Activated naive CD4-positive, alpha-beta T cell treated with anti-CD3 and anti-CD28 coated beads, Interleukin-2, amount 10 ng/mL, durations not matched to agents 7 days and 5 days (primary cell): ENCODE results near the gene FOXN3.
A peak's percentile ranks its signal among the peaks of the same experiment; 100 is the strongest.

ENCODE experiments used
- CTCF ChIA-PET: fragments of 350-600 bp; sonication (Branson Sonifier 250); formaldehyde crosslinking; loops from one replicate; lab custom pipeline; 2021; ENCODE audit warnings: antibody characterized with exemption; lab: Charles Lee
- DNase-seq: peaks from one replicate; pipeline ENCODE4 v3.0.0-alpha.2; 2020
- H3K27ac Mint-ChIP-seq: one replicate; pipeline ENCODE4 v1.8.0; 2021; ENCODE audit warnings: mild to moderate bottlenecking, moderate library complexity, mixed read lengths
- H3K27me3 Mint-ChIP-seq: one replicate; pipeline ENCODE4 v1.8.0; 2021; ENCODE audit warnings: mild to moderate bottlenecking, mixed read lengths
- H3K36me3 Mint-ChIP-seq: one replicate; pipeline ENCODE4 v1.8.0; 2021; ENCODE audit warnings: mixed read lengths
- H3K4me1 Mint-ChIP-seq: one replicate; pipeline ENCODE4 v1.8.0; 2021; ENCODE audit warnings: mixed read lengths
- H3K4me3 Mint-ChIP-seq: one replicate; pipeline ENCODE4 v1.8.0; 2021; ENCODE audit warnings: mild to moderate bottlenecking, moderate library complexity, mixed read lengths
- H3K9me3 Mint-ChIP-seq: one replicate; pipeline ENCODE4 v1.8.0; 2021; ENCODE audit warnings: mixed read lengths

Gene FOXN3

DNA sequence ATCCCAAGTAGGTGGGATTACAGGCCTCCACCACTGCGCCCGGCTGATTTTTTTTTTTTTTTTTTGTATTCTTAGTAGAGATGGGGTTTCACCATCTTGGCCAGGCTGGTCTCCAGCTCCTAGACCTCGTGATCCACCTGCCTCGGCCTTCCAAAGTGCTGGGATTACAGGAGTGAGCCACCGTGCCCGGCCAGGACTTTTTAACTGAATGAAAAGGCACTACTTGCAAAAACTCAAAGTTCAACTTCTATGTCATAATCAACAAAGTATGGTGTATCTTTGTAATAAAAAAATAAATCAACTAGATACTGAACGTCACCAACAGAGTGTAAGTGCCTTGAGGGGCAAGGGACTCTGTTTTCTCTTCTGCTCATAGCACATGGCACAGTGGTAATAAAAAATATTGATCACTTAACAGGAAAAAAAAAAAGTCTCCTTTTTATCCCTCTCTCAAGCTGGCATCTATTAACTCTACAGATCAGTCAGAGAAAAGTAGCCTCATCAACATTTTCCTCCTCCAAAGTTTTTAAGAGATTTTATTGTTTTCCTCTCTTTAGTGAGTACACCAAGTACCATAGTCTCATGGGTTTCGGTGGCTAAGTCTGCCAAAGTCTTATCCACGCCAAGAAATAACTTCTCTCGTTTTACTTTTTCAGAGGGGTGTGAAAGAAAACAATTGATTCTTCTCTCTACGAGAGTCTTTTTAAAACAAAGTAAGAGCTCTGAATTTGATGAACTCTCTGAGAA, 10.6 kb upstream of the FOXN3 start:
- Mint-ChIP-seq H3K27me3 (no peaks in the 10 kb centered on the region), H3K4me3 (no peak overlapping the region), H3K36me3 (peaks cover 14% of the 10 kb centered on the region), H3K9me3 (no peaks in the 10 kb centered on the region), H3K27ac (no peak overlapping the region), H3K4me1 (peaks cover 79% of the 10 kb centered on the region)
- no peak for DNase-seq
- CTCF ChIA-PET = no interaction called here

DNA sequence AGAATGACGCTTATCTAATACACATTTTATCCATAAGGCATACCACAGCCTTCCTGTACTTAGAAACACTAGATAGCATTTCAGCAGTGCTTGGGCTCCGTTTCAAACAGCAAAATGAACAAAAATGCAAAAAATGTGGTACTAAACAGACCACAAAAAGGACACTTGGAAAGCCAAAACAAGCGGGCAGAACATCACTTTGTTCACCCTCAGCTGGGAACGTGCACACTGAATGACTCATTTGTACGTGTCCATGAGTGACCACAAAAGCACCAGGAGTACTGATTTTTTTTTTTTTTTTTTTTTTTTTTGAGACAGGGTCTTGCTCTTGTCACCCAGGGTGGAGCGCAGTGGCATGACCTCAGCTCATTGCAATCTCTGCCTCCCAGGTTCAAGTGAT, 8.9 kb upstream of the FOXN3 start:
- no peak overlapping the region for H3K4me3 Mint-ChIP-seq
- no peaks in the 10 kb centered on the region for H3K9me3 Mint-ChIP-seq
- no peak overlapping the region for H3K27ac Mint-ChIP-seq
- peaks cover 11% of the 10 kb centered on the region for H3K36me3 Mint-ChIP-seq
- no peaks in the 10 kb centered on the region for H3K27me3 Mint-ChIP-seq
- peaks cover 65% of the 10 kb centered on the region for H3K4me1 Mint-ChIP-seq
- CTCF ChIA-PET = interaction anchor here (0.8 kb wide), 1 partner anchor 343 kb away, joined by 3 read pairs; no protein-coding TSS in a partner anchor
- DNase-seq = no peak

DNA sequence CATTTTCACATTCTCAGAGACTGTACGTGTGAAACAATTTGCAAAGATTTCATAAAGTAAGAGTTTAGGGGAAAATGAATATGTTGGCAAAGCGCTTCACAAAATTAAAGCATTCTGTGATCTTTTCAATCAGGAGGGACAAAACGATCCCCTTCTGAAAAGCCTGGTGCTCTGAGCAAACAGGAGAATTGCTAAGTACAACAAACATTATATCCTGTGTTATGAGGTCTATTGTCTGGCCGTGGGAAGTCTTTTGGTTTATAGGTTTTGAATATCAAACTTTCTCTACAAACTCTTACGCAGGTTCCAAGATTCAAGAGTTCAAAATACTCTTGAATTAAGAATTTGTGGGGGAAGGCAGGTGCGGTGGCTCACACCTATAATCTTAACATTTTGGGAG, 7.2 kb upstream of the FOXN3 start:
- Mint-ChIP-seq H3K27me3 (no peaks in the 10 kb centered on the region), H3K4me1 (peaks cover 62% of the 10 kb centered on the region), H3K9me3 (no peaks in the 10 kb centered on the region), H3K36me3 (peaks cover 15% of the 10 kb centered on the region), H3K27ac (no peak overlapping the region), H3K4me3 (no peak overlapping the region)
- no peak for DNase-seq
- CTCF ChIA-PET = no interaction called here

DNA sequence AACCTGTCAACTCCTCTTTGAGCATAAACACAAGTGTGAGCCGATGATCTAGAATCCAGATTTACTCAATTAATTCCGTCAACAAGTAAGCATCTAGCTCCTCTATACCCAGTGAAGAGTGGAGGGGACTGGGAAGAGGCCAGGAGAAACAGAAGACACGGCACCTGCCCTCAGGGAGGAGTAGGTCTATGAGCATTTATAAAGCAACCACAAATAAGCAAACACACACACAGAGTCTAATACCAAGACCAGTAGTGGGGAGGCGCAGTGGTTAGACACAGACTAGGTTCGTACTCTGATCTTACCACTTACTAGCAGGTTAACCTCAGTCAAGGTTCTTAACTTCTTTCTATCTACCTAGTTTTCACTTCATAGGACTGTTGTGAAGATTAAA, 5.9 kb upstream of the FOXN3 start:
- no peak overlapping the region for H3K4me3 Mint-ChIP-seq
- DNase-seq = no peak
- H3K36me3 Mint-ChIP-seq = peaks cover 14% of the 10 kb centered on the region
- no peak overlapping the region for H3K27ac Mint-ChIP-seq
- H3K27me3 Mint-ChIP-seq = no peaks in the 10 kb centered on the region
- H3K4me1 Mint-ChIP-seq = peaks cover 62% of the 10 kb centered on the region
- CTCF ChIA-PET = no interaction called here
- H3K9me3 Mint-ChIP-seq = no peaks in the 10 kb centered on the region

DNA sequence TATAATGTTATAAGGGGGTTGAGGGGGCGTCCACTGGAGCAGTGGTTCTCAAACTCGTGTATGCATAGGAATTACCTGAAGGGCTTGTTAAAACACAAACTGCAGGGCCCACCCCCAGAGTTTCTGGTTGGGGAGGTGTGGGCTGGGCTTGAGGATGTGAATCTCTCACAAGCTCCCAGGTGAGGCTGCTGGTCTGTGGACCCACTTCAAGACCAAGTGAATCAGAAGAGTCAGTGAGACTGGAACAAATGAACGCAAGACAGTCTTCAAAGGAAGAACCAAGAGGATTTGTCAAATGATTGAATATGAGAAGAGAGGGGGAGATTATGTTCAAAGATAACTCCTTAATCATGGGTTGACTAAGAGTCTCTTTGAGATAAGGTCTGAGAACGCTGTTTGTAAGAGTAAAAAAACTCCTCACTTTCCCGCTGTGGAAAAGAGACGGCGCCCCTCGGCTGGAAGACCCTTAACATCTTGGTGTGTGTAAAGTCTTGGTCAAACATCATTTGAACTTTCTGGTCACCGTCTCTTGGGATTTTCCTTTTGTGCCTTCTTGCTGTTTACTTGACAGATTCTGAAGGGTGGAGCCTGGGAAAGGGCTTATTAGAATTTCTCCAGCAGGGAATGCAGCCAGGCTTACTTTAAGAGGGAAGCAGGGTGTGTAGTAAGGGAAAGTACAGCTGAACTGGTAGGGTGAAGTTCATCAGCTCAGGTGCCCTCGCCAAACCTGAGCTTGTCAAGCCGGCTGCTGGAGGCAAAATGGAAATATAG, 5.3 kb upstream of the FOXN3 start:
- Mint-ChIP-seq H3K27me3 (no peaks in the 10 kb centered on the region), H3K27ac (no peak overlapping the region), H3K4me1 (peaks cover 60% of the 10 kb centered on the region), H3K4me3 (no peak overlapping the region), H3K9me3 (no peaks in the 10 kb centered on the region), H3K36me3 (peaks cover 13% of the 10 kb centered on the region)
- no peak for DNase-seq
- CTCF ChIA-PET = no interaction called here

DNA sequence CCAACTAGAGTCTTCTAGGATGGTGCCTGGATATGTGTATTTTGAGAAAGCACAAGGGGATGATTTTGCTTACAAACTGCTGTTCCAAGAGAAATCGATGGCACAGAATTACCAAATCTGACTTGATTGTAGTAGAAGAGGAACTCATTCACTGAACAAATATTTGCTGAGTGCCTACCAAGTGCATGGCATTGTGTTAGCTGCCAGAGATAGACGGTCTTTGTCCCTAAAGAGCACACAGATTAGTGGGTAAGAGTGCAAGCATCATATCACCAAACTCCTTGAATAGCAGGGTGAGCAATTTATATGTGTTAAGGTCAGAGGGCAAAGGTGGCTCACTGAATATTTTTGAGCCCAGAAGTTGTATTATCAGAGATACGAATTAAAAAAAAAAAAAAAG, 3.5 kb upstream of the FOXN3 start:
- Mint-ChIP-seq H3K27me3 (peaks cover 3% of the 10 kb centered on the region), H3K4me3 (no peak overlapping the region), H3K9me3 (no peaks in the 10 kb centered on the region), H3K4me1 (peaks cover 58% of the 10 kb centered on the region), H3K36me3 (peaks cover 12% of the 10 kb centered on the region), H3K27ac (no peak overlapping the region)
- no peak for DNase-seq
- CTCF ChIA-PET = no interaction called here

DNA sequence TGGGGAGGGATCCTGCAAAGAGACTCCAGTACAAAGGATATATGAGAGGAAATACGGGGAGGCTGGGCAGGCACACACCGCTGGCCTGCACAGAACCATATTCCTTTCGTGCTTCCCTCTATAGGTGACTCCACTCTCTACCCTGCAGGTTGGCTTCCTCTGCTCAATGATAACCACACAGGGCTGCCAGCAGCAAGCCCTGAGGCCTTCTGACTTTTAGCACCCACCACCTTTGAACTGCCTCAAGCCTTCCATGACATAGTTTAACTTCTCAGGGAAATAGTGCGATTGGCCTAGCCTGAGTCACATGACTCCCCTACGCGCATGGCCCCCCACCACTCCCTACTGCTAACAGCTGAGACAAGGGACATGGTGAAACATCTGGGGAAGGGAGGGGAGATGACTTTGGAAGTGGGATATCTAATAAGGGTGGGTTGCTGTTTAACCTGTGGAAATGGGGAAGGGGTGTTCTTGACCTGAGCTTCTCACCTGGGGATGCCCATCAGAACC, 3.0 kb upstream of the FOXN3 start:
- Mint-ChIP-seq H3K9me3 (no peaks in the 10 kb centered on the region), H3K27ac (no peak overlapping the region), H3K4me3 (no peak overlapping the region), H3K4me1 (peaks cover 62% of the 10 kb centered on the region), H3K27me3 (peaks cover 3% of the 10 kb centered on the region), H3K36me3 (peaks cover 14% of the 10 kb centered on the region)
- CTCF ChIA-PET = no interaction called here
- no peak for DNase-seq

DNA sequence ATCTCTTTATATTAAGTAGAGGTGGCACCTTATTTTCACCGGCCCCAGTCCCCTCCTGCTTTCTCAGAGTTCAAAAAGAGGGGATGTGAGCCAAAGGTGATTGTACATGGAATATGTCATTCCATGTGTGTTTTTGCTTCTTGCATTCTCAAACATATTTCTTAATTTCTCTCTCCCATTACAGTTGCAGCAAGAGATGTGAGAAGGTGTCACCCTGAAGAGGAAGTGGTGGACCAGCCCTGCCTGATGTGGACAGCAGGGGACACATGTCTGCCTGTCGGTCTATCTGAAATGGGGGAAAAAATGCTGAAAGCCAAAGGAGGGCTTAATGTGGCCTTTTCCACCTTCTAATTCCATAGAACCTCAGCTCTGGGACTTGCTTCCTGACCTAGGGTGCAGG, 1.9 kb upstream of the FOXN3 start:
- Mint-ChIP-seq H3K27me3 (peaks cover 3% of the 10 kb centered on the region), H3K4me1 (peaks cover 57% of the 10 kb centered on the region), H3K9me3 (no peaks in the 10 kb centered on the region), H3K4me3 (no peak overlapping the region), H3K36me3 (peaks cover 14% of the 10 kb centered on the region), H3K27ac (peak overlapping the region; percentile 73)
- DNase-seq = no peak
- CTCF ChIA-PET = no interaction called here

DNA sequence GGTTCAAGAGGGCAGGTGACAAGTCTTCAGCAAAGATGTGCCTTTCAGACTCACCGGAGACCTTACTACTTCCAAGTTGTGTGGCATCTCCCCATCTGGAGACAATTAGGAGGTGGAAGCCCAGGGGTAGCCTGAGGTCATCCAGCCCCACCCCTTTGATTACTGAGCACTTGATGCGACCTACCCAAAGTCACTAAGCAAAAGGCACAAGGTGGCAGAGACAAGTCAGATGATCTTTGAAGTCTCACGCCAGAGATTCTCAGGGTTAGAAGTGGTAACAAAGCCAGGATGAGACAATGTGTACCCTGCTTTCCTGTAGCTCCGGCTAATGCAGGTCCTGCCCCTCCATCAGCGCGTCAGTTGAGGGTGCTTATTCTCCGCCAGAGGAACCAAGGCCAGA, 1.4 kb upstream of the FOXN3 start:
- peaks cover 52% of the 10 kb centered on the region for H3K4me1 Mint-ChIP-seq
- CTCF ChIA-PET = interaction anchor here (0.7 to 0.9 kb wide), 2 partner anchors 49 to 148 kb away, joined by 3 to 5 read pairs; no protein-coding TSS in a partner anchor
- peak overlapping the region; percentile 28 for H3K4me3 Mint-ChIP-seq
- no peaks in the 10 kb centered on the region for H3K9me3 Mint-ChIP-seq
- no peak for DNase-seq
- peaks cover 15% of the 10 kb centered on the region for H3K36me3 Mint-ChIP-seq
- H3K27me3 Mint-ChIP-seq = peaks cover 3% of the 10 kb centered on the region
- H3K27ac Mint-ChIP-seq = peak overlapping the region; percentile 55

DNA sequence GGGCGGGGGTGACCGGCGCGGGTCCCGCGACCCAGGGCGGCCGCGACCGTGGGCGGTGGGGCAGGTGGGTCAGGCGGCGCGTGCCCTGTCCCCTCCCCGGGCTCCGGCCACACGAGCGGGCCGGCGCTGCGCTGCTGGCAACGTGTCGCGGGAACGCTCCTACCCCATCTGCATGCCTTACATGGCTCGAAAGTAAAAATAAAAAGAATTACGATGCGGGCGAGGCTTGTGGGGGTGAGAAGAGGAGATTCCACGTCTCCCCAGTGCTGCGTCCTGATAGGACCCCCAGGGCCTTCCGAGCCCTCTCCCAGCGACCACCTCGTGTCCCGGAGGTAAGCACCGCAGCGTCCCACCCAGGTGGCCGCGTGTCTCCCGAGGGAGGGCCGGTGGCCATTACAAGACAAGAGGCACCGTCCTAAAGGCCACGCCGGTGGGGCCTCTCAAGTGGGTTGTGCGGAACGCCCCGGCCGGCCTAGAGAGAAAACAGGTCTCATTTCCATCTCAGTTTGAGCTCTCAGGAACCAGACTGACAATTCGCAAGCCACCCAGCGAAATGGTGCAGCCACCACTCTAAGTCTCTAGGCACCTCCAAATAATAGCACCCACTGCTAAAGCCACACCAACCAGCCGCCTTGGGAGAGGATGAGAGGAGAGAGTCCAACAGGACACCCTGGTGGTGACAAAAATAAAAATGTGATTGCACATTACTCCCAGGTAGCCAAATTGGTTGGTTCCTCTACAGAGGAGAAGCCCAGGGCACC, 612 bp upstream of the FOXN3 start:
- H3K36me3 Mint-ChIP-seq = peaks cover 20% of the 10 kb centered on the region
- peak overlapping the region; percentile 89 for H3K27ac Mint-ChIP-seq
- peak; percentile 71 for DNase-seq
- peaks cover 3% of the 10 kb centered on the region for H3K27me3 Mint-ChIP-seq
- H3K9me3 Mint-ChIP-seq = no peaks in the 10 kb centered on the region
- CTCF ChIA-PET = interaction anchor here (0.7 to 0.9 kb wide), 2 partner anchors 48 to 149 kb away, joined by 3 to 5 read pairs; no protein-coding TSS in a partner anchor
- peak overlapping the region; percentile 77 for H3K4me3 Mint-ChIP-seq
- peaks cover 51% of the 10 kb centered on the region for H3K4me1 Mint-ChIP-seq

DNA sequence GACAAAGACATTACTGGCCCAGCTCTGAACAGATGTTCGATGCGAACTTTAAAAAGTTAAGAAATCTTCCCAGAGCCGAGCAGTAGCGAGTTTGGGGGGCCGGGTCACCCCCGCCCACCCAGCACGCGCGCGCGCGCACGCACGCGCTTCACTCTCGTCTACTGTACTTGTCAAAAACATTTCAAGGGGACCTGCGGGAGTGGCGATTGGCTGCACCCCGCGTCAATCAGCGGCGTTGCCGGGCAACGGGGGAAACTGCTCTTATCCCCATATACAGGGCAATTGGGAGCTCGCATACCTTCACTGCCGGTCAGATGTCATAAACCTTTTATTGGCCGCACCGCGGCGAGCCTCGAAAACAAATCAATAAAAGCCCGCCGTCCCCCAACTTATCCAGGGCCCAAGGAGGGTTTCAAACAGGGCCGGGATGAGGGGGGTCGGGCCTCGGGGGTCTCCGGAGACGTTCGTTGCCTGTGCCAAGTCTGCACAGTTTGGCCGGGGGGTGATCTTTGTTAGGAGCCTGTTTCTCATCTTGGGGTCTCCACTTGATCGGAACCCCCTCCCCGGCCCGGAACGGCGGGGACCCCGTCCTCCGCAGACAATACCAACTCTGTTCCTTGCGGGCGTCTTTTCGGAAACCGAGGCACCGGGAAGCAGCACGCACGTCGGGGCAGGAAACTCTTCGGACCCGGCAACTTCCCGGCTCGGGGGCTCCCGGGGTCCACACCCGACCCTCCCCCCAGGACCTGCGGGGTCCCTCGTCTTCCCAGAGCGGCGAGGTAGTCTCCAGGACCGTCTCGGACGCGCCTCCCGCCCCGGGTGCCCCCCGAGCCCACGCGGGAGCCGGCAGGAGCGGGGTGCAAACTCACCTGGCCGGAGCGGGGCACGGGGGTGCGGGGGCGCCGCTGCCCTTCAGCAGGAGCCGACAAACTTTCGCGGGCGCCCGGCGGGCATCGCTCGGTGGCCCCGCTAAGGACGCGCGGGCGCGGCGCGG, 734 bp downstream of the FOXN3 start:
- H3K27me3 Mint-ChIP-seq = peaks cover 3% of the 10 kb centered on the region
- H3K4me3 Mint-ChIP-seq = peak overlapping the region; percentile 90
- H3K27ac Mint-ChIP-seq = peak overlapping the region; percentile 93
- CTCF ChIA-PET = no interaction called here
- H3K4me1 Mint-ChIP-seq = peaks cover 52% of the 10 kb centered on the region
- no peaks in the 10 kb centered on the region for H3K9me3 Mint-ChIP-seq
- peaks cover 29% of the 10 kb centered on the region for H3K36me3 Mint-ChIP-seq
- peak; percentile 99 for DNase-seq

DNA sequence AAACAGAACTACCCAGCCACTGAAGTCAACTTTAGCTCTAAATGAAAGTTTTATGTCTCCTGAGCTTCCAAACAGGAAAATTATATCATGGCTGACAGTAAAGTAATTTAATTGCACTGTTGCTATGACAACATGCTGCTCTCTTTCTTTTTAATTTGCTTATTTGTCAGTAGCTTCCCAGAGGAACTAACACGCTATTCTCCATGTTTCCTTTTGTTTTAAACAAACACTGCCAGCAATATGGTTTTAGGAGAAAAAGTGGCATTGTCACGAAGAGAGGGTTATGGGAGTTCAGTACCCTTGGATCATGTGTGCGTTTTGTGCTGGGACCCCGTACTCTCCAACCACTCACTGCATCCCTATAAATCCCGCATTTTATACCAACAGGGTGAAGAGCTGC, 1.9 kb downstream of the FOXN3 start:
- Mint-ChIP-seq H3K4me3 (peak overlapping the region; percentile 90), H3K9me3 (no peaks in the 10 kb centered on the region), H3K36me3 (peaks cover 36% of the 10 kb centered on the region), H3K4me1 (peaks cover 56% of the 10 kb centered on the region), H3K27ac (peak overlapping the region; percentile 65), H3K27me3 (peaks cover 3% of the 10 kb centered on the region)
- CTCF ChIA-PET = no interaction called here
- DNase-seq = no peak

DNA sequence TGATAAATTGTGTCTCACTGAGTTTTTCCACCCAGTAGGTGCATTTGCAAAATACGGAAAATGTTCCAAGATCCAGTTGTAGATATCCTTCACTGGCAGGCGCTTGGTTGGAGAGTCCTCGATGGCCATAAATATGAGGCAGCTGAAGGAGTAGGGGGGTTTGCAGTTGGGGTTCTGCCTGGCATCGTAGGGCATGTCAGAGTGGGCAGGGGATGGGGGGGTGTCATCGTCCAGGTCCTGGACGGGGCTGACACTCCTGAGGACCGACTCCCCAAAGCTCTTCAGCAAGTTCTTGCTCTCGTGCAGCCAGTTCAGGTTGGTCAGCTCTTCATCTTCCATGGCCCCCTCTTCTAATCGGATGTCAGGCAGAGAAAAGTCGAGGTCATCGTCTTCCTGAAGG, 5.1 kb downstream of the FOXN3 start:
- Mint-ChIP-seq H3K27me3 (peaks cover 3% of the 10 kb centered on the region), H3K4me3 (no peak overlapping the region), H3K27ac (no peak overlapping the region), H3K4me1 (peaks cover 58% of the 10 kb centered on the region), H3K36me3 (peaks cover 51% of the 10 kb centered on the region), H3K9me3 (no peaks in the 10 kb centered on the region)
- DNase-seq = no peak
- CTCF ChIA-PET = no interaction called here
